Gastrocnemius medialis (tissue), 4 donors: ENCODE results near the gene OR52H1. TPM values are rescaled to one million over a fixed set of nuclear protein-coding genes. Genes with fewer than 3 reads are reported as not detected.
"Not testable (repeated sequence)": the region's sequence is repeated elsewhere in the genome, so short reads cannot be mapped to it uniquely, and the experiment has no call there.

Source experiments
- ATAC-seq, 2 donors: fragments of 150-250 bp; one replicate each; pipeline ENCODE4 v1.9.1; 2016
- DNase-seq, 2 donors: peaks; one replicate each; pipeline ENCODE4 v3.0.0-alpha.2; 2019
- H3K27ac ChIP-seq, 4 donors: fragments of 200-600 bp; sonication (generic); 1 replicate in 1 of 4; 2 replicates in 3 of 4; pipeline ENCODE4 v1.5.1; 2016 to 2018; ENCODE audit warnings: mild to moderate bottlenecking in 2 of 4, moderate library complexity in 1 of 4
- H3K27me3 ChIP-seq, 3 donors: fragments of 200-600 bp; sonication (generic) in 2 of 3; 1 replicate in 1 of 3; 2 replicates in 2 of 3; pipeline versions ENCODE4 v1.5.1 to v1.6.0; 2016 to 2019; ENCODE audit warnings: mild to moderate bottlenecking in 1 of 3, moderate library complexity in 1 of 3
- H3K36me3 ChIP-seq, 2 donors: fragments of 200-600 bp; sonication (generic) in 1 of 2; one replicate each; pipeline ENCODE4 v1.5.1; 2017 to 2018
- H3K4me1 ChIP-seq, 2 donors: fragments of 200-600 bp; sonication (generic) in 1 of 2; one replicate each; pipeline ENCODE4 v1.5.1; 2016 to 2017; ENCODE audit warnings: mild to moderate bottlenecking in 2 of 2
- H3K4me3 ChIP-seq, 4 donors: fragments of 200-600 bp; sonication (generic) in 3 of 4; 1 replicate in 1 of 4; 2 replicates in 3 of 4; pipeline ENCODE4 v1.5.1; 2016 to 2019; ENCODE audit warnings: mild to moderate bottlenecking in 2 of 4
- H3K9me3 ChIP-seq, 3 donors: fragments of 200-600 bp; sonication (generic) in 2 of 3; 1 replicate in 1 of 3; 2 replicates in 2 of 3; pipeline ENCODE4 v1.5.1; 2016 to 2019
- CTCF ChIP-seq, 5 experiments: fragments of 450-650 bp in 3 of 5; fragments of 200-600 bp in 2 of 5; sonication (generic) in 2 of 5; IDR thresholded peaks in 4 of 5; conservative IDR thresholded peaks in 1 of 5; 1 replicate in 4 of 5; 2 replicates in 1 of 5; pipeline ENCODE4 v1.5.1; 2016 to 2019; ENCODE audit warnings: antibody characterized with exemption in 5 of 5, mild to moderate bottlenecking in 3 of 5, moderate library complexity in 3 of 5
- POLR2A ChIP-seq, 2 donors: fragments of 450-650 bp; IDR thresholded peaks; one replicate each; pipeline ENCODE4 v1.6.1; 2017; ENCODE audit warnings: antibody characterized with exemption in 2 of 2, mild to moderate bottlenecking in 2 of 2, moderate library complexity in 2 of 2
- in situ Hi-C, 4 donors: fragments of 200-750 bp; cut with MboI; loops; one replicate each; pipeline versions ENCODE4 v1.15.0 to v1.8.0; 2017; ENCODE audit warnings: low sequenced_read_pairs in 4 of 4
- intact Hi-C: fragments of 100-400 bp; cut with DNase I; formaldehyde crosslinking; loops from one replicate; pipeline ENCODE4 v1.15.1; 2023; ENCODE audit warnings: low total_unique reads
- total RNA-seq, 4 donors: library from RNA; depleted of rRNA; stranded (reverse); fragments of >200 nt; gene quantifications; one replicate each; pipeline versions ENCODE4 v1.1.0 to v1.2.3, GENCODE V29; 2016

OR52H1 gene
- total RNA-seq, 4 donors from 2014 or later, result not detected

GRCh38 chr11:5591613-5592012, 43.3 kb upstream of the OR52H1 start:
- intact Hi-C loops, result no loop called here
- no peak for ATAC-seq

DNA sequence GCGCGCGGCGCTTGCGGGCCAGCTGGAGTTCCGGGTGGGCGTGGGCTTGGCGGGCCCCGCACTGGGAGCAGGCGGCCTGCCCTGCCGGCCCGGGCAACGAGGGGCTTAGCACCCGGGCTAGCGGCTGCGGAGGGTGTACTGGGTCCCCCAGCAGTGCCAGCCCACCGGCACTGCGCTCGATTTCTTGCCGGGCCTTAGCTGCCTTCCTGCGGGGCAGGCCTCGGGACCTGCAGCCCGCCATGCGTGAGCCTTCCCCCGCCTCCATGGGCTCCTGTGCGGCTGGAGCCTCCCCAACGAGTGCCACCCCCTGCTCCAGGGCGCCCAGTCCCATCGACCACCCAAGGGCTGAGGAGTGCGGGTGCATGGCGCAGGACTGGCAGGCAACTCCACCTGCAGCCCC, 41.6 kb upstream of the OR52H1 start:
- H3K4me3 ChIP-seq, H3K4me1 ChIP-seq, intact Hi-C loops, ATAC-seq, H3K9me3 ChIP-seq, H3K36me3 ChIP-seq, in situ Hi-C loops, H3K27ac ChIP-seq, DNase-seq, H3K27me3 ChIP-seq: not testable (repeated sequence)

More at GRCh38 chr11:5591613-5592012, 43.3 kb upstream of the OR52H1 start:
- no peaks in the 10 kb centered on the region for H3K36me3 ChIP-seq
- no peak overlapping the region for H3K27ac ChIP-seq
- H3K4me3 ChIP-seq, result no peak overlapping the region
- no peaks in the 10 kb centered on the region for H3K27me3 ChIP-seq
- H3K9me3 ChIP-seq, result no peaks in the 10 kb centered on the region
- no peaks in the 10 kb centered on the region for H3K4me1 ChIP-seq
- TF ChIP-seq CTCF (IDR thresholded peaks at IDR 0.05 in 4 of 5, conservative IDR thresholded peaks at IDR 0.05 in 1 of 5), result no peak
- no peak for TF ChIP-seq POLR2A (IDR thresholded peaks at IDR 0.05)
- in situ Hi-C loops, result no loop called here
- no peak for DNase-seq

DNA sequence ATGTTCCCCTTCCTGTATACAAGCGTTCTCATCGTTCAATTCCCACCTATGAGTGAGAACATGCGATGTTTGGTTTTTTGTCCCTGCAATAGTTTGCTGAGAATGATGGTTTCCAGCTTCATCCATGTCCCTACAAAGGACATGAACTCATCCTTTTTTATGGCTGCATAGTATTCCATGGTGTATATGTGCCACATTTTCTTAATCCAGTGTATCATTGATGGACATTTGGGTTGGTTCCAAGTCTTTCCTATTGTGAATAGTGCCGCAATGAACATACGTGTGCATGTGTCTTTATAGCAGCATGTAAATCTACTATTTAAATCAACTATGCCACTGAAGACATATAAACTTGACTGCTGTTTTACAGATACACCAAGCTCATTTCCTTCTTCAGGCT, 36.1 kb upstream of the OR52H1 start:
- in situ Hi-C loops, H3K27me3 ChIP-seq, ATAC-seq: not testable (repeated sequence)

GRCh38 chr11:5581014-5581413, 32.7 kb upstream of the OR52H1 start:
- TF ChIP-seq CTCF (IDR thresholded peaks at IDR 0.05 in 4 of 5, conservative IDR thresholded peaks at IDR 0.05 in 1 of 5), result no peak
- no peak for TF ChIP-seq POLR2A (IDR thresholded peaks at IDR 0.05)
- H3K27ac ChIP-seq, result no peak overlapping the region
- H3K36me3 ChIP-seq, result no peaks in the 10 kb centered on the region
- no peaks in the 10 kb centered on the region for H3K4me1 ChIP-seq
- ATAC-seq (no peak), DNase-seq (no peak)
- intact Hi-C loops (no loop called here), in situ Hi-C loops (no loop called here)
- H3K4me3 ChIP-seq, result no peak overlapping the region
- no peaks in the 10 kb centered on the region for H3K9me3 ChIP-seq
- no peaks in the 10 kb centered on the region for H3K27me3 ChIP-seq

More for the DNA sequence above, 36.1 kb upstream of the OR52H1 start:
- H3K4me1 ChIP-seq, H3K36me3 ChIP-seq, intact Hi-C loops, H3K4me3 ChIP-seq, H3K27ac ChIP-seq, H3K9me3 ChIP-seq, DNase-seq: not testable (repeated sequence)

DNA sequence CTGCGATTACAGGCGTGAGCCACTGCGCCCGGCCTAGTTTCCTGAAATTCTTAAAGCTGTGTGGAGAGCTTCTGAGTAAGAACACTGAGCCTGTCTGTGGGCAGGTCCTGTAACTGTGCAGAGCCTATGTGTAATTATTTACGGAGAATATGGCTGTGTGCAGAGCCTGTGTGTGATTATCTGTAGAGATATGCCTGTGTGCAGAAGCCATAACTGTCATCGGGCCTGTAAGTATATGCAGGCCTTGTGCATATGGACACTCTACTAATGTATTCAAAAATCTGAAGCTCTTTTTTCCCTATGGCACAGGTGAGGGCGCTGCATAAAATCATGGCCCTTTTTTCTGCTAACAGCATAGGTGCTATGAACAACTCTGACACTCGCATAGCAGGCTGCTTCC, 32.2 kb upstream of the OR52H1 start, which contains the start of gene OR52B6:
Gene OR52B6, plus strand, starts transcription at position 301 of the 400 bp plus-strand sequence. Its CDS starts 0 bp downstream, at position 301.
- no peaks in the 10 kb centered on the region for H3K4me1 ChIP-seq
- H3K36me3 ChIP-seq, result no peaks in the 10 kb centered on the region
- H3K27ac ChIP-seq, result no peak within 1 kb of the TSS
- no peak for DNase-seq
- no peaks in the 10 kb centered on the region for H3K9me3 ChIP-seq
- TF ChIP-seq CTCF (IDR thresholded peaks at IDR 0.05 in 4 of 5, conservative IDR thresholded peaks at IDR 0.05 in 1 of 5) (no peak), POLR2A (IDR thresholded peaks at IDR 0.05) (no peak)
- ATAC-seq, result no peak
- H3K4me3 ChIP-seq, result no peak within 1 kb of the TSS
- in situ Hi-C loops (no loop called here), intact Hi-C loops (no loop called here)
- H3K27me3 ChIP-seq, result no peaks in the 10 kb centered on the region

DNA sequence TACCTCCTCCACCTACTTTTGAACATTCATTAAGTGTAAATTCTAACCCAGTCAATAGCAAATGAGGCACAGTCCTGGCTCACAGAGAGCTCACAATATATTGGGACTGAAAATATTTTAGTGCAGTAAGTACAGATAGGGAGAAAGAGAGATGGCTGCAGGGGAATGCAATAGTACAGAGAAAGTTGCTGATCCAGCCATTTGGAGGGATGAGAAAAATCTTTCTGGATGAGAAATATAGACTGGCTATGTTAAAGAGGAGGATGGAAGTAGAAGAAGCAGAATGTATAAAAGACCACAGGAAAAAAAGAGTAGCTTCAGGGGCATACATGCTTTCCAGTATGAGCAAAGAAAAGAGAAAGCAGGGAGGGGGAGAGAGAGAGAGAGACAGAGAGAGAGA, 28.8 kb upstream of the OR52H1 start:
- DNase-seq (no peak), ATAC-seq (no peak)
- intact Hi-C loops, result no loop called here
- no peaks in the 10 kb centered on the region for H3K4me1 ChIP-seq
- no peak overlapping the region for H3K4me3 ChIP-seq
- TF ChIP-seq CTCF (IDR thresholded peaks at IDR 0.05 in 4 of 5, conservative IDR thresholded peaks at IDR 0.05 in 1 of 5) (no peak), POLR2A (IDR thresholded peaks at IDR 0.05) (no peak)
- in situ Hi-C loops, result no loop called here
- H3K9me3 ChIP-seq, result no peaks in the 10 kb centered on the region
- H3K36me3 ChIP-seq, result no peaks in the 10 kb centered on the region
- H3K27me3 ChIP-seq, result no peaks in the 10 kb centered on the region
- H3K27ac ChIP-seq, result no peak overlapping the region
